ENCODE results near the gene UNK. TPM values are rescaled to one million over a fixed set of nuclear protein-coding genes. Genes with fewer than 3 reads are reported as not detected.
A peak's percentile ranks its signal among the peaks of the same experiment; 100 is the strongest.

Gene UNK
- total and polyA plus RNA-seq, 2 of the 13 experiments (the other 11 are each of a cell fraction or from before 2014, with no cell fraction given) = 31.6 to 33.0 TPM

GRCh38 chr17:75848523-75849278, 64.1 kb downstream of the UNK start (continued):
- TF ChIP-seq TMF1 (CRISPR knock-in tag; IDR thresholded peaks at IDR 0.05; ENCODE audit: low read depth) = peak; percentile 44; the same call in 1 of the 2 replicates
- TF ChIP-seq, protein P1, sequence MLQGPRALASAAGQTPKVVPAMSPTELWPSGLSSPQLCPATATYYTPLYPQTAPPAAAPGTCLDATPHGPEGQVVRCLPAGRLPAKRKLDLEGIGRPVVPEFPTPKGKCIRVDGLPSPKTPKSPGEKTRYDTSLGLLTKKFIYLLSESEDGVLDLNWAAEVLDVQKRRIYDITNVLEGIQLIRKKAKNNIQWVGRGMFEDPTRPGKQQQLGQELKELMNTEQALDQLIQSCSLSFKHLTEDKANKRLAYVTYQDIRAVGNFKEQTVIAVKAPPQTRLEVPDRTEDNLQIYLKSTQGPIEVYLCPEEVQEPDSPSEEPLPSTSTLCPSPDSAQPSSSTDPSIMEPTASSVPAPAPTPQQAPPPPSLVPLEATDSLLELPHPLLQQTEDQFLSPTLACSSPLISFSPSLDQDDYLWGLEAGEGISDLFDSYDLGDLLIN (CRISPR knock-in tag; IDR thresholded peaks at IDR 0.05; ENCODE audit: borderline replicate concordance) = no peak
- no peak for TF ChIP-seq ZNF275 (CRISPR knock-in tag; IDR thresholded peaks at IDR 0.05; ENCODE audit: borderline replicate concordance)
- TF ChIP-seq, protein P2, sequence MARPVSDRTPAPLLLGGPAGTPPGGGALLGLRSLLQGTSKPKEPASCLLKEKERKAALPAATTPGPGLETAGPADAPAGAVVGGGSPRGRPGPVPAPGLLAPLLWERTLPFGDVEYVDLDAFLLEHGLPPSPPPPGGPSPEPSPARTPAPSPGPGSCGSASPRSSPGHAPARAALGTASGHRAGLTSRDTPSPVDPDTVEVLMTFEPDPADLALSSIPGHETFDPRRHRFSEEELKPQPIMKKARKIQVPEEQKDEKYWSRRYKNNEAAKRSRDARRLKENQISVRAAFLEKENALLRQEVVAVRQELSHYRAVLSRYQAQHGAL (CRISPR knock-in tag; IDR thresholded peaks at IDR 0.05; ENCODE audit: not compliant biosample characterization) = no peak
- TF ChIP-seq ZFYVE20 (CRISPR knock-in tag; IDR thresholded peaks at IDR 0.05; ENCODE audit: borderline replicate concordance, low read depth) = no peak
- no peak for TF ChIP-seq TFE3 (CRISPR knock-in tag; IDR thresholded peaks at IDR 0.05)
- TF ChIP-seq ATM (IDR thresholded peaks at IDR 0.05; ENCODE audit: borderline replicate concordance) = no peak
- no peak for TF ChIP-seq ZNF562 (CRISPR knock-in tag; IDR thresholded peaks at IDR 0.05; ENCODE audit: borderline replicate concordance)
- no peak for TF ChIP-seq ETV6 (CRISPR knock-in tag; conservative IDR thresholded peaks at IDR 0.05)
- TF ChIP-seq, protein P3, sequence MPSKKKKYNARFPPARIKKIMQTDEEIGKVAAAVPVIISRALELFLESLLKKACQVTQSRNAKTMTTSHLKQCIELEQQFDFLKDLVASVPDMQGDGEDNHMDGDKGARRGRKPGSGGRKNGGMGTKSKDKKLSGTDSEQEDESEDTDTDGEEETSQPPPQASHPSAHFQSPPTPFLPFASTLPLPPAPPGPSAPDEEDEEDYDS (CRISPR knock-in tag; IDR thresholded peaks at IDR 0.05) = no peak
- TF ChIP-seq FOXO1 (CRISPR knock-in tag; IDR thresholded peaks at IDR 0.05) = no peak
- no peak for TF ChIP-seq MAF1 (CRISPR knock-in tag; IDR thresholded peaks at IDR 0.05; ENCODE audit: borderline replicate concordance)
- no peak for TF ChIP-seq FOSL1 (CRISPR knock-in tag; IDR thresholded peaks at IDR 0.05; ENCODE audit: borderline replicate concordance)
- TF ChIP-seq ZFP1 (CRISPR knock-in tag; IDR thresholded peaks at IDR 0.05) = no peak
- no peak for TF ChIP-seq KLF11 (CRISPR knock-in tag; IDR thresholded peaks at IDR 0.05)
- TF ChIP-seq ZNF792 (CRISPR knock-in tag; IDR thresholded peaks at IDR 0.05) = no peak
- TF ChIP-seq, protein P4, sequence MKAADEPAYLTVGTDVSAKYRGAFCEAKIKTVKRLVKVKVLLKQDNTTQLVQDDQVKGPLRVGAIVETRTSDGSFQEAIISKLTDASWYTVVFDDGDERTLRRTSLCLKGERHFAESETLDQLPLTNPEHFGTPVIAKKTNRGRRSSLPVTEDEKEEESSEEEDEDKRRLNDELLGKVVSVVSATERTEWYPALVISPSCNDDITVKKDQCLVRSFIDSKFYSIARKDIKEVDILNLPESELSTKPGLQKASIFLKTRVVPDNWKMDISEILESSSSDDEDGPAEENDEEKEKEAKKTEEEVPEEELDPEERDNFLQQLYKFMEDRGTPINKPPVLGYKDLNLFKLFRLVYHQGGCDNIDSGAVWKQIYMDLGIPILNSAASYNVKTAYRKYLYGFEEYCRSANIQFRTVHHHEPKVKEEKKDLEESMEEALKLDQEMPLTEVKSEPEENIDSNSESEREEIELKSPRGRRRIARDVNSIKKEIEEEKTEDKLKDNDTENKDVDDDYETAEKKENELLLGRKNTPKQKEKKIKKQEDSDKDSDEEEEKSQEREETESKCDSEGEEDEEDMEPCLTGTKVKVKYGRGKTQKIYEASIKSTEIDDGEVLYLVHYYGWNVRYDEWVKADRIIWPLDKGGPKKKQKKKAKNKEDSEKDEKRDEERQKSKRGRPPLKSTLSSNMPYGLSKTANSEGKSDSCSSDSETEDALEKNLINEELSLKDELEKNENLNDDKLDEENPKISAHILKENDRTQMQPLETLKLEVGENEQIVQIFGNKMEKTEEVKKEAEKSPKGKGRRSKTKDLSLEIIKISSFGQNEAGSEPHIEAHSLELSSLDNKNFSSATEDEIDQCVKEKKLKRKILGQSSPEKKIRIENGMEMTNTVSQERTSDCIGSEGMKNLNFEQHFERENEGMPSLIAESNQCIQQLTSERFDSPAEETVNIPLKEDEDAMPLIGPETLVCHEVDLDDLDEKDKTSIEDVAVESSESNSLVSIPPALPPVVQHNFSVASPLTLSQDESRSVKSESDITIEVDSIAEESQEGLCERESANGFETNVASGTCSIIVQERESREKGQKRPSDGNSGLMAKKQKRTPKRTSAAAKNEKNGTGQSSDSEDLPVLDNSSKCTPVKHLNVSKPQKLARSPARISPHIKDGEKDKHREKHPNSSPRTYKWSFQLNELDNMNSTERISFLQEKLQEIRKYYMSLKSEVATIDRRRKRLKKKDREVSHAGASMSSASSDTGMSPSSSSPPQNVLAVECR (CRISPR knock-in tag; IDR thresholded peaks at IDR 0.05; ENCODE audit: borderline replicate concordance) = peak; percentile 51; the same call in 1 of the 2 replicates
- TF ChIP-seq ZBTB3 (CRISPR knock-in tag; IDR thresholded peaks at IDR 0.05; ENCODE audit: borderline replicate concordance, low read depth) = no peak
- TF ChIP-seq MZF1 (CRISPR knock-in tag; IDR thresholded peaks at IDR 0.05; ENCODE audit: borderline replicate concordance) = no peak

Data from HepG2 (cell line).